NB4 (cell line): ENCODE results near the gene EAF2.

Experiments
- CTCF ChIP-seq: IDR thresholded peaks from one replicate; pipeline ENCODE4 v1.5.1; 2012; ENCODE audit warnings: low read depth, low read length
- MAX ChIP-seq: IDR thresholded peaks from 2 replicates; pipeline ENCODE4 v1.6.1; 2011; ENCODE audit warnings: low read depth, low read length
- POLR2A ChIP-seq: IDR thresholded peaks from 2 replicates; pipeline ENCODE4 v1.6.1; 2011; ENCODE audit warnings: mild to moderate bottlenecking; ENCODE audit not compliant: insufficient read length; ENCODE audit errors: extremely low read depth

GRCh38 chr3:121821421-121822199 is 13.4 kb upstream of the EAF2 start:
- TF ChIP-seq POLR2A, result no peak
- no peak for TF ChIP-seq CTCF
- TF ChIP-seq MAX, result no peak
